Upper lobe of left lung (tissue), 4 donors: ENCODE results near the gene CDCA4.

Experiments
- POLR2A ChIP-seq, 4 donors: fragments of 450-650 bp; IDR thresholded peaks; one replicate each; pipeline ENCODE4 v1.5.1; 2016 to 2017; ENCODE audit warnings: antibody characterized with exemption in 4 of 4, mild to moderate bottlenecking in 2 of 4
- POLR2AphosphoS5 ChIP-seq, 2 donors: sonication (generic); formaldehyde crosslinking; IDR thresholded peaks; one replicate each; pipeline ENCODE4 v1.5.1; 2017; ENCODE audit warnings: antibody characterized with exemption in 2 of 2
- TF ChIP-seq, protein P1 (sequence below), 6 experiments: fragments of 450-650 bp in 4 of 6; fragments of 200-600 bp in 2 of 6; sonication (generic) in 2 of 6; IDR thresholded peaks; one replicate each; pipeline ENCODE4 v1.5.1; 2016 to 2019; ENCODE audit warnings: antibody characterized with exemption in 6 of 6

DNA sequence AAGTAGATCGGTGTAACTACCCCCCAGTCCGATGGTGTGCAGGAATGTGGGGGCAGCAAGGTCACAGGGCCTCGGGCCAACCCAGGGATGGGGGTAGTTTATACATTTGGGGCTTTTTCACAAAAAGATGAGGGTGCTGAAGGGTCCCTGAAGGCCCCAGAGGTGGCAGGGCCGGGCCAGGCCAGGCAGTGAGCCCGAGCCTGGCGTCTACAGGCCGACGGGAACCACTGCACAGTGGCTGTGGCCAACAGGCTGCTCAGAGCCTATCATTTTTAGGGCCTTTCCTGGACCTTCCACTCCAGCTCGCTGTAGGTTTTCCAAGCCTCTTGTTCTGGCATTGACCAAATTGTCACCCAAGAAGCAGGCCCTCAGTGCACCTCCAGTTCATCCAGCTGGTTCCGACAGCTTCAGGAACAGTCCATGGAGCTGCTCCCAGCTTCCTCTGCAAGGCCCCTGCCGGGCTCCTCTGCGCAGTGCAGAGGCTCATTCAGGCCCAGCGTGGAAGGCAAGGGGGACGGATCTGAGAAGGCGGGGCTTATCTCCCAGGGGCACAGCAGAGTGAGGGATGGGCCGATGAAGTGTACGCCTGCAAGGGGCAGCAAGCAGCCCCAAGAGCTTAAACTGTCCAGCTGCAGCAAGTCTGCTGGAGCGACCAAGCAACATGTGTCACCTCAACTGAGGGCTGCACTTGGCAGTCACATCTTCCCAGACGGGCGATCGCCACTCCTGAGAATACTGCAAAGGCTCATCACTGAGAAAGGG is 13.9 kb downstream of the CDCA4 start:
- TF ChIP-seq, protein P1, sequence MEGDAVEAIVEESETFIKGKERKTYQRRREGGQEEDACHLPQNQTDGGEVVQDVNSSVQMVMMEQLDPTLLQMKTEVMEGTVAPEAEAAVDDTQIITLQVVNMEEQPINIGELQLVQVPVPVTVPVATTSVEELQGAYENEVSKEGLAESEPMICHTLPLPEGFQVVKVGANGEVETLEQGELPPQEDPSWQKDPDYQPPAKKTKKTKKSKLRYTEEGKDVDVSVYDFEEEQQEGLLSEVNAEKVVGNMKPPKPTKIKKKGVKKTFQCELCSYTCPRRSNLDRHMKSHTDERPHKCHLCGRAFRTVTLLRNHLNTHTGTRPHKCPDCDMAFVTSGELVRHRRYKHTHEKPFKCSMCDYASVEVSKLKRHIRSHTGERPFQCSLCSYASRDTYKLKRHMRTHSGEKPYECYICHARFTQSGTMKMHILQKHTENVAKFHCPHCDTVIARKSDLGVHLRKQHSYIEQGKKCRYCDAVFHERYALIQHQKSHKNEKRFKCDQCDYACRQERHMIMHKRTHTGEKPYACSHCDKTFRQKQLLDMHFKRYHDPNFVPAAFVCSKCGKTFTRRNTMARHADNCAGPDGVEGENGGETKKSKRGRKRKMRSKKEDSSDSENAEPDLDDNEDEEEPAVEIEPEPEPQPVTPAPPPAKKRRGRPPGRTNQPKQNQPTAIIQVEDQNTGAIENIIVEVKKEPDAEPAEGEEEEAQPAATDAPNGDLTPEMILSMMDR (IDR thresholded peaks at IDR 0.05) = no peak
- no peak for TF ChIP-seq POLR2A (IDR thresholded peaks at IDR 0.05)
- no peak for TF ChIP-seq POLR2AphosphoS5 (IDR thresholded peaks at IDR 0.05)
